ENCODE measurements around the gene ERC2. TPM values are rescaled to one million over a fixed set of nuclear protein-coding genes. Genes with fewer than 3 reads are reported as not detected.

ERC2 gene
- total and polyA plus RNA-seq, 7 donors: 0.52 to 5.7 (median 1.2) TPM; not detected in 2

DNA sequence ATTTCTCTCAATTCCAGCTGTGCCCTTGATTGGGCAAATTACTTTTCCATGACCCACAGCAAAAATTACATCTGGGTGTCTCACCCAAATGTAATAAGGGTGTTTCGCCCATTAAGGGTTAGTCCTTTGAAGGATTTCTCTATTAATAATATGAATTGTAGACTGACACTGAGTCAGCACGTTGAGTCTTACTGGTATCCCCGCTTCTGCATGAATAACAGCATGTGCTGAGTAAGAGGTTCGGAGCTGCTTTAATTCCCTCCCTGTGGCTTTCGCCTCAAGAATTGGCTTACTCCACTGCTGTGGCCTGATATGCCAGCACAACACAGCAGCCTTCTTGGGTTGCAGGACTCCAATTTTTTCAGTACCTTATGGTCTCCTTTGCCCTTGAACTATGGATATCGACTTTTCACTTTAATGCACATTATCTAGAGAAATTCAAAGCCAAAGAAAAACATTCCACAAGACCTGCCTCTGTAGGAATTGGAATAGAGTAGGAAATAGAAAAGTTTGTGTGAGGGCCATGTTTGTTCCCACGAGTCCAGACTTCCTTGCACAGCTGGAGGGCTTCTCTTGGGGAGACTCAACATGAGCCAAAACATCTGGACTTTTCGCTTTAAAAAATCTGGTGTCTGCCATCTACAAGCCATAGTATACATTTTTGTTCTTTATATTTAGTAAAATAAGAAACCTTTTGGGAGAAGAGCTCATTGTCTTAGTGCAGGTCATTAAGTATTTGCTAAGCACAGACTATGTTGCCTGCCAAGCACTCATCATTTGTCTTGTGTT is 20.7 kb upstream of the ERC2 start:
- no peak overlapping the region for H3K27ac ChIP-seq
- DNase-seq: no peak
- H3K4me3 ChIP-seq: no peak overlapping the region
- H3K36me3 ChIP-seq: no peaks in the 10 kb centered on the region
- no peaks in the 10 kb centered on the region for H3K9me3 ChIP-seq
- no peak for TF ChIP-seq POLR2A (IDR thresholded peaks at IDR 0.05)
- 74 to 77% methylated on average over 8 of the region's 8 CpGs for WGBS, 2 donors
- H3K4me1 ChIP-seq: no peaks in the 10 kb centered on the region
- intact Hi-C loops (cut with DNase I): no loop called here
- H3K27me3 ChIP-seq: peaks cover 0 to 19% (median 0%) of the 10 kb centered on the region in 3 donors

DNA sequence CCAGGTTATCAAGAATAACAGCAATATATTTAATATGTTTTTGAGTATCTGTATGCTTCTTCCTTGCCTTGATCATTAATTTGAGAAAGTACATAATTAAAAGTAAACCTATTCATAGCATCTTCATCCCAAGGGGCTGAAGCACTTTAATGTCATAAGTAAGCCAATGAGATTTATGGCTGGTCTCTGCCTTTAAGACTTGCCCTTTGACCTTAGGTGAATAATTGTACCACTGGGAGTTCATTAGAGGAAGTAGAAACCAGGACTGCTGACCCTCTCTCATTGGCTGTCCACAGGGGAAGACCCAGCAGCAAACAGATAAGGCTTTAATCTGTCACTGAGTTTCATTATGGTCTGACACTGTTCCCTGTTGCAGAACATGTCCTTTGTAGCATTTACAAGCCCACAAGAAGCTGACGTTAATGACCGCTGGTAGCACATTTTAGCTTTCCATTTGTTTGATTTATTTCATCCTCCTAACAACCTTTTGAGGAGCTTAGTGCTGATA is 16.3 kb upstream of the ERC2 start:
- intact Hi-C loops (cut with DNase I): no loop called here
- Histone ChIP-seq H3K27ac (no peak overlapping the region), H3K9me3 (no peaks in the 10 kb centered on the region), H3K36me3 (no peaks in the 10 kb centered on the region), H3K4me1 (no peaks in the 10 kb centered on the region), H3K27me3 (peaks cover 0 to 15% (median 0%) of the 10 kb centered on the region in 3 donors), H3K4me3 (no peak overlapping the region)
- no peak for TF ChIP-seq EP300 (IDR thresholded peaks at IDR 0.05)
- no peak for TF ChIP-seq POLR2A (IDR thresholded peaks at IDR 0.05)
- 33 to 43% methylated on average over 2 of the region's 2 CpGs for WGBS, 2 donors
- DNase-seq: no peak

DNA sequence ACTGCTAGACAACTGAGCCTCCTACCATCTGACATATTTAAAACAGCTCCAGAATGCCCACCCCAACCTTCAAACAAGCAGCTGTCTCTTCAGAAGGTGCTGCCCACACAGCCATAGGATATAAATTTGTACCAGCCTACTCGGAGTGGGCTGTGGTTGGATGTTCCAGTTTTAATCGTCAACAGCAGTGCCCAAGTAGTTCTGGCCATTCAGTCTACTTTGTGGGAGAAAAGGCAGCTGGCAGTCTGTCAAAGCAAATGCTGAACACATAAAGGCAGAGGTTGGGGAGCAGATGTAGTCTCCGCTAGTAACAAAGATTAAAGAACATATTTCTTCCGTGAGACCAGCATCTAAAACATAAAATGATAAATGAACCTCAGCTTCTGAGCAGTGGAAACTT is 15.9 kb upstream of the ERC2 start:
- Histone ChIP-seq H3K4me3 (no peak overlapping the region), H3K4me1 (no peaks in the 10 kb centered on the region), H3K9me3 (no peaks in the 10 kb centered on the region), H3K27ac (no peak overlapping the region), H3K36me3 (no peaks in the 10 kb centered on the region), H3K27me3 (peaks cover 0 to 15% (median 0%) of the 10 kb centered on the region in 3 donors)
- intact Hi-C loops (cut with DNase I): no loop called here
- no peak for DNase-seq
- WGBS, 2 donors: 73 to 74% methylated on average over 4 of the region's 4 CpGs
- TF ChIP-seq POLR2A (IDR thresholded peaks at IDR 0.05) (no peak), POLR2AphosphoS5 (IDR thresholded peaks at IDR 0.05) (no peak), EP300 (IDR thresholded peaks at IDR 0.05) (no peak)
- TF ChIP-seq, protein P1, sequence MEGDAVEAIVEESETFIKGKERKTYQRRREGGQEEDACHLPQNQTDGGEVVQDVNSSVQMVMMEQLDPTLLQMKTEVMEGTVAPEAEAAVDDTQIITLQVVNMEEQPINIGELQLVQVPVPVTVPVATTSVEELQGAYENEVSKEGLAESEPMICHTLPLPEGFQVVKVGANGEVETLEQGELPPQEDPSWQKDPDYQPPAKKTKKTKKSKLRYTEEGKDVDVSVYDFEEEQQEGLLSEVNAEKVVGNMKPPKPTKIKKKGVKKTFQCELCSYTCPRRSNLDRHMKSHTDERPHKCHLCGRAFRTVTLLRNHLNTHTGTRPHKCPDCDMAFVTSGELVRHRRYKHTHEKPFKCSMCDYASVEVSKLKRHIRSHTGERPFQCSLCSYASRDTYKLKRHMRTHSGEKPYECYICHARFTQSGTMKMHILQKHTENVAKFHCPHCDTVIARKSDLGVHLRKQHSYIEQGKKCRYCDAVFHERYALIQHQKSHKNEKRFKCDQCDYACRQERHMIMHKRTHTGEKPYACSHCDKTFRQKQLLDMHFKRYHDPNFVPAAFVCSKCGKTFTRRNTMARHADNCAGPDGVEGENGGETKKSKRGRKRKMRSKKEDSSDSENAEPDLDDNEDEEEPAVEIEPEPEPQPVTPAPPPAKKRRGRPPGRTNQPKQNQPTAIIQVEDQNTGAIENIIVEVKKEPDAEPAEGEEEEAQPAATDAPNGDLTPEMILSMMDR (IDR thresholded peaks at IDR 0.05): no peak

DNA sequence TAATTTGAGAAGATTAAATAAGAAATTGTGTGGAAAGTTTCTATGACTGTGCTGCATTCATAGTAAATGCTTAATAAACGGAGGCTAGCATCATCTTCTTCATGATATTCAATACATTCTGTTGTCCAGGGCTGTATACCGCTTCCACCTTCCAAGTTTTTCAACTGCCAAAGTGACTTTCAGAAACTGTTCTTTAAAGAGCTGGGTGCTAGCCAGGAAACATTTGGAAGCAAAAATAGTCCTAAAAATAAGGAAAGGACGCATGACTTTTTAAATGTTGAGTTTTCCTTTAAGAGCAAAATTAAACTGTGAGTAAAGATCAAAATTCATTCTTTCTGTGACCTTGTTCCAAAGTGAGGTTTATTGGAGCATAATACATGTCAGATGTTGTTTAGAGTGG is 9.4 kb upstream of the ERC2 start:
- peaks cover 0 to 8% (median 0%) of the 10 kb centered on the region in 3 donors for H3K27me3 ChIP-seq
- TF ChIP-seq, protein P1 (IDR thresholded peaks at IDR 0.05): no peak
- TF ChIP-seq POLR2AphosphoS5 (IDR thresholded peaks at IDR 0.05) (no peak), EP300 (IDR thresholded peaks at IDR 0.05) (no peak), POLR2A (IDR thresholded peaks at IDR 0.05) (no peak)
- no peaks in the 10 kb centered on the region for H3K36me3 ChIP-seq
- no peaks in the 10 kb centered on the region for H3K4me1 ChIP-seq
- H3K9me3 ChIP-seq: no peaks in the 10 kb centered on the region
- intact Hi-C loops (cut with DNase I): no loop called here
- H3K27ac ChIP-seq: no peak overlapping the region
- WGBS, 2 donors: 82 to 85% methylated on average over 3 of the region's 3 CpGs
- no peak for DNase-seq
- no peak overlapping the region for H3K4me3 ChIP-seq

DNA sequence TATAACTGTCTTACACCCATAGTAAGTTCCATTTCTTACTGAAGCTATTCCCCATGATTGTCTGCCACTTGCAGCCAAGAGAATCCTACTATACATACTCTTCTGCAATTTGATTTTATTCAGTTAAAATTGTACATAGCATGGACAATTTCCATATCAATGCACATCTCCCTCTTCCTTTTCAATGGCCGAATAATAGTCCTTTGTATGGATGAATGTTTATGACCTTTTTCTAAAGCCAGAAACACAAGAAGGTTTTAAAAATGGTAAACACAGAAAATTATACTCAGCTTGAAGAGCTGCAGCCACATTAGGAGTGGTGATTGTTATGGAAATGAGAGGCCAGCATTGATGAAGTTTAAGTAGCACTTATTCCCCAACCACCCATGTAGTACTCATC is 8.5 kb upstream of the ERC2 start:
- WGBS, 2 donors: 84 to 89% methylated on average over 1 of the region's 1 CpG
- intact Hi-C loops (cut with DNase I): no loop called here
- H3K27me3 ChIP-seq: peaks cover 0 to 8% (median 0%) of the 10 kb centered on the region in 3 donors

More for the DNA sequence above, 8.5 kb upstream of the ERC2 start:
- H3K27ac ChIP-seq: no peak overlapping the region
- H3K4me3 ChIP-seq: no peak overlapping the region
- no peaks in the 10 kb centered on the region for H3K4me1 ChIP-seq
- H3K36me3 ChIP-seq: no peaks in the 10 kb centered on the region
- no peaks in the 10 kb centered on the region for H3K9me3 ChIP-seq
- TF ChIP-seq POLR2AphosphoS5 (IDR thresholded peaks at IDR 0.05): no peak
- TF ChIP-seq EP300 (IDR thresholded peaks at IDR 0.05): no peak
- TF ChIP-seq POLR2A (IDR thresholded peaks at IDR 0.05): no peak
- TF ChIP-seq, protein P1 (IDR thresholded peaks at IDR 0.05): no peak
- no peak for DNase-seq
